HFF-Myc (cell line): Measurements from ENCODE around the gene CAPZB.

Source experiments
- DNase-seq: peaks from one replicate; pipeline ENCODE4 v3.0.0-alpha.2; 2011; ENCODE audit warnings: low read depth; ENCODE audit errors: extremely low read depth
- H3K4me3 ChIP-seq: replicated peaks from 2 replicates; pipeline ENCODE4 v1.5.1; 2011; ENCODE audit warnings: low read depth, mild to moderate bottlenecking, control low read depth, low read length
- CTCF ChIP-seq: IDR thresholded peaks from 2 replicates; pipeline ENCODE4 v1.5.1; 2012; ENCODE audit warnings: mild to moderate bottlenecking, low read depth, low read length, control low read depth; ENCODE audit errors: missing control alignments

The CAPZB gene

GRCh38 chr1:19328486-19328885, 156.9 kb downstream of the CAPZB start:
- H3K4me3 ChIP-seq: no peak overlapping the region
- TF ChIP-seq CTCF: no peak
- no peak for DNase-seq

GRCh38 chr1:19327736-19328135, 157.6 kb downstream of the CAPZB start:
- DNase-seq: no peak
- no peak overlapping the region for H3K4me3 ChIP-seq
- no peak for TF ChIP-seq CTCF

GRCh38 chr1:19327301-19327700, 158.0 kb downstream of the CAPZB start:
- H3K4me3 ChIP-seq: no peak overlapping the region
- no peak for TF ChIP-seq CTCF
- no peak for DNase-seq

- TF ChIP-seq CTCF: no peak
- no peak overlapping the region for H3K4me3 ChIP-seq
- no peak for DNase-seq
Measured at GRCh38 chr1:19326748-19327065, 158.6 kb downstream of the CAPZB start.

- no peak for TF ChIP-seq CTCF
- H3K4me3 ChIP-seq: no peak overlapping the region
- no peak for DNase-seq
Measured at GRCh38 chr1:19325958-19326747, 159.2 kb downstream of the CAPZB start.

- no peak for DNase-seq
- no peak for TF ChIP-seq CTCF
- no peak overlapping the region for H3K4me3 ChIP-seq
Measured at GRCh38 chr1:19325368-19325957, 159.9 kb downstream of the CAPZB start.

- no peak overlapping the region for H3K4me3 ChIP-seq
- no peak for TF ChIP-seq CTCF
- no peak for DNase-seq
Measured at GRCh38 chr1:19324665-19324990, 160.7 kb downstream of the CAPZB start.
